RCC 7860 (cell line): Measurements from ENCODE around the gene CABLES1.
"Not testable (repeated sequence)": the region's sequence is repeated elsewhere in the genome, so short reads cannot be mapped to it uniquely, and the experiment has no call there.

Experiments
- DNase-seq: peaks from one replicate; pipeline ENCODE4 v3.0.0-alpha.2; 2015; ENCODE audit warnings: low spot score
- FAIRE-seq: peaks from 2 replicates; lab custom pipeline; 2012; peaks lifted over from hg19 to GRCh38; lab: Jason Lieb, UNC

CABLES1 gene

DNA sequence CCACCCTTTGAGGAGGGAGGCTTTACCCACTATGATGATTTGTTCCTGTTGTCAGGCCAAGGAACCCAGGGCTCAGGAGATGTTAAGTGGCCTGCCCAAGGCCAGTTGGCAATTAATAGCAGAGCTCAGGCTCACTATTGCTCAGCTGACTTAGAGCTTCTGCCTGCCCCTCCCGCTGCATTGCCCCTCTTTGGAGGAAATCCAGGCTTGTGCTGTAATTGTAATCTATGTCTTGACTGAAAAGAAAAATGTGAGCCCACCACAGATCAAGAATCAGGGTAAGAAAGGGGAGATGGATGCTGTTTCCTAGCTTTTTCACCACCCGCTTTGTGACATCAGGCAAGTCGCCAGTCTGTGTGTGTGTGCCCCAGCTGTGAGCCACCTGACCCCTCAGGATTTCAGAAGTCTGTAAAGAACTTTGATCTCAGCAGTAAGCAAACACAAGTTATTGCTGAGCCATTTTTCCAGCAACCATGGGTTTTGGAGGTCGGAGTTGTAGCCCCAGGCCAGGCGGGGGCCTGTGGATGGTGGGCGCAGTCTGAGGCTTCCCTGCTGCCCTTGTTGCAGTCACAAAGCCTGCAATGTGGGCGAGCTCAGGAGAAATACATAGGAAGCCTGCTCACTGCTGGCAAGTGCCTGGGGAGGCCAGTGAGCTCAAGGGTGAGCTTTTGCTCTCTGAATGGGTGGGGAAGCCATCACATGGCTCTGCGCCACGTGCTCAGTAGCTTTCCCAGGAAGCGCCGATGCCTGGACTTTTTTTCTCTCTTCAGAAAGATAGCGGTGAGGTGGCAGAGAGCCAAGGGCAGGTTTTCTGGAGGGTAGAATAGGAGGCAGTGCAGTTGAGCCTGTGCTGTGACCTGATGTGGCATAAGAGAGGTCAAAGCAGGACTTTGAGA lies 6.1 kb downstream of the CABLES1 start:
- FAIRE-seq (no peak), DNase-seq (no peak)

DNA sequence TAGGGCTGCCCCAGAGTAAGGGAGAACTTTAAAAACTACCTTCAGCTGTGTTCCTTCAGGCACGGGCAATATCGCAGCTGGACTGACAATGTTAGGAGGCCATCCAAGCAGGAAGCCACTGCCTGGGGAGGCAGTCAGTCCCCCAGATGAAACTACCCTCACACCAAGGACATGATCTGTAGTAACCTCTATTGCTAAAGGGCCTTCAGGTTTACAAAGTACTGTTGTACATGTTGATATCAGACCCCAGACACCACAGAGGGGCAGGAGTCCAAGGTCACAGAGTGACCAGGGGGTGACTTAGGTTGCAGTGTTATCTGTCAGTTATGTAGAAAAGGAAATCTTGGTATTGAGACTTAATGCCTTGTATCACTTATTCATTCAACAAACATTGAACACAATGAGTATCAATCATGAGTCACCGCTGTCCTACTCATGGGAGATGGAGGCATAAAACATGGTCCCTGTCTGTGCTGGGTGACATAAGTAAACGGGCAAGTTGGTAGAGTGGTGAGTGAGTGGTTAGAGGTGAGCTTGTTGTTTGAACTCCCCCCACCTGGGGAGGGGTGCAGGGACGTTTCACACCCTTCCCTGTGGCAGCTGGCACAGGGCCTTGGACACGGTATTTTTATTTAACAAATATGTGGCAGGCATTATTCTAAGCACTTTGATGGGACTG lies 7.1 kb downstream of the CABLES1 start:
- FAIRE-seq (no peak), DNase-seq (peak; percentile 12)

DNA sequence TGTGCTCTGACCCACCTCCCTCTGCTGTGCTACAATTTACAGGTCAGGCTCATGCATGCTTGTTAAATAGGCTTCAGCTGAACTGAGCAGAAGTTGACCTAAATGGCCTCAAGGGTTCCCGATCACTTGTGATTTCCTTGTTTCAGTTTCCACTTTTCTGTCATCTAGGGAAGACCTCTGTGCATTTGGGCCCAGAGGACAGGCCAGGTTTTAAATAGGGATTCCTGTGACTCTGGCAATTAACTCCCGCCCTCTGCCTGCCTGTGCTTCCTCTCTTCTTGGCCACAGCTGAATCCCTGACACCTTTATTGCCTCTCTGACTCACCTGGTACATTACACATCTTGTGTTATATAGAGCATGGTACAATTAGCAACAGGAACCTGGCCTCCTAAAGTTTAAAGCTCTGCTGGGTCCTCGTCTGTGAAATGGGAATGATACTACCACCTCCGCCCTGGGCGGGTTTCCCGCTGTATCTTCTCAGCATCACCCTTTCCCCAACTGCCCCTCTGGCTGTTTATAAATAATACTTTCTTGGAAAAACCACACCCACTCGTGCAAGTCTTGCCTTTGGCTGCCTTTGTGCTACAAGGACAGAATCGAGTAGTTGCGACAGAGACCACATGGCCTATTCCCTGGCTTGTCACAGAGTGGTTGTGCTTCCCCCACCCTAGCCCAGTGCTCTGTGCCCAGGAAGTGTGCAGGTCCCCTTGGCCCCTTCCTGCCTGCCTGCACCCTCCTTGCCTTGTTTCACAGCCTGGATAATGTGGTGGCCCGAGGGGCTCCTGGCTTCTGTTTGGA lies 7.9 kb downstream of the CABLES1 start:
- FAIRE-seq (no peak), DNase-seq (no peak)

DNA sequence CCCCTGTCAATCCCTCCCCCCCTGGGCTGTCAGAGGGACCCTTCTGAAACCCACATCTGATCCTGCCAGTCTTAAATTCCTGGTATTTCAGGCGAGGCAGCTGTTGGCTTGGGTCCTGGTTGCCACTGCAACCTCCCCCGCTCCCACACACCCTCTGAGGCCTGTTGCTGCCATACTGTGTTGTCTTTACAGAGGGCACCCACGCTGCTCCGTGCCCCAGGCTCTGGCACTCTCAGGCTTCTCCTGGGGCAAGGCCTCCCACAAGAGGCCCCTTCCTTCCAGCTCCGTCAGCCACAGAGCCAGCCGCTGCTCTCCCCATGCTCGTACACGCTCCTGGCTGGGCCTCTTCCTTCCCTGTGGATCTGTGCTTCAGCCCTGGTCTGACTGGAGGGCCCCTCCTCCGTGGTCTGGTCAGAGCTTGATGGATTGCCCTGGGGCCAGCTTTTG lies 8.6 kb downstream of the CABLES1 start:
- DNase-seq (no peak), FAIRE-seq (no peak)

DNA sequence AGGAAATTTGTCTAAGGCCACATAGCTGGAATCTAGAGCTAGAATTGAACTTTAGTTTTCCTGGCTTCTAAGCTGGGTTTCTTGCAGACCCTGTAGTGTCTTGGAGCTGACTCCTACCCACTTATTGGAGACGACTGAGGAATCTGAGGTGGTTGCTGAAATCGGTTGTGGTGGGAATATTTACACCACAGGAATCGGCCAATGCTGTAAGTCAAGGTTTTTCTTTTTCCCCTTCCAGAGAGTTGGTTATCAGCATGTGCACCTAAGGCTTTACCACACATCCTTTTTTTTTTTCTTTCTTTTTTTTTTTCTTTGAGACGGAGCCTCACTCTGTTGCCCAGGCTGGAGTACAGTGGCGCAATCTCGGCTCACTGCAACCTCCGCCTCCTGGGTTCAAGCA lies 9.4 kb downstream of the CABLES1 start:
- no peak for DNase-seq
- FAIRE-seq, result no peak

DNA sequence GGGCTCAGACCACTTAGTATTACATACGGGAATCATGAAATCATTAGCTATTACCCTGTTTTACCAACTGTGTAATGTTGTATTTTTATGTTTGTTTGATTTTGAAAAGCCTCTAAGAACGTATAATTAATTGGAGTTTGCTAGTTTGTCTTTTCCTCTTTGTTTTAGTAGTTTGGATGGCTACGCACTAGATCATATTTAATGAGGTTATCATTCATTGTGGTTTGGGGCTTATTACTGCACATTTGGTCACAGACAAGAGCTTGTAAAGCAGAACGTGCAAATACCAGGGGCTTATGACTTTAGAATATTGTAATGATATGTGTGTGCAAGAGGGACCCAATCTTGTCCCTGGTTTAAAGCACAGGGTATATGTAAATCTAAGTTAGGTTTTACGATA lies 10.3 kb downstream of the CABLES1 start:
- DNase-seq (no peak), FAIRE-seq (no peak)

DNA sequence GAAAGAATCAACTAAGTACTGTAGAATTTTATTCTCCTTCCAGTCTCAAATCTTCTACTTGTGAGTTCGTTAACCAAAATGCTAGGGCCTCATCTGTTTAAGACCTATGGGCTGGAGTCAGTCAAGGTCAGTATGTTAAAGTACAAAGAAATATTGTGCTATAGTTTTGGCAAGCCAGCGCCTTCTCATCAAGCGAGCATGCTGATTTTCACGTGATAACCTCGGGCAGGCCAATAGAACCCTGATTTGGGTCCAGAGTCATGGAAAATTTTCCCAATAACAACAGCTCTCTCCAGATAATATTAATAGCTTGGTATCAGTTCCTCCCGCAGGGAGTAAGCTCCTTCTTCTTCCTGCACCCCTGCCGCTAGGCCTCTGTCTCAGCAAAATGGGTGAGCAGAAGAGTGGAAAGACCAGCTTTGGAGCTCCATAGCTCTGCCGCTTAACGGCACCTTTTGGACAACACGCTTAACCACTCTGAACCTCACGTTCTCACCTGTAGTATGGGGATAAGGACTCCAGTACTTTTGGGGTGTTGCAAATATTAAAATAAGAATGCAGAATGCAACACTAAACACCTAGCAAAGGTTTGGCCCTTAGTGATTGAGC lies 11.7 kb downstream of the CABLES1 start:
- FAIRE-seq (no peak), DNase-seq (no peak)

DNA sequence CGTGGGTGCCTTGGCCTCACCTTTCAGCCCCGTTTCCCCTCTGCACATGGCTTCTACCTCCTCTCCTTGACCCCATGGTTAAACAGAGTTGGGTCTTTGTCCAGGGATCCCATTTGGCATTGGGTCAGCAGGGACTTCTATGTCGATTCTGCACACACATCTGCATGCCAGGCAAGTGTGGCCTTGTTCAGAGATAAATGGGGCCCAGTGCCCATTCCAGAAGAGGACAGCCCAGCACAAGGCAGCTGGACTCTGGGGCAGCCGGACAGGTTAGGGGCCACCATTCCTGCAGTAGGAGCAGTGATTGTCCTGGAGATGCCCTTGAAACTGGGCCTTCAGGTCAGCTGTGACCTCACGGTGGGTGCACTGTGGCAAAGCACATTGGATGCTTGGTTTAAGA lies 13.1 kb downstream of the CABLES1 start:
- DNase-seq (no peak), FAIRE-seq (no peak)

DNA sequence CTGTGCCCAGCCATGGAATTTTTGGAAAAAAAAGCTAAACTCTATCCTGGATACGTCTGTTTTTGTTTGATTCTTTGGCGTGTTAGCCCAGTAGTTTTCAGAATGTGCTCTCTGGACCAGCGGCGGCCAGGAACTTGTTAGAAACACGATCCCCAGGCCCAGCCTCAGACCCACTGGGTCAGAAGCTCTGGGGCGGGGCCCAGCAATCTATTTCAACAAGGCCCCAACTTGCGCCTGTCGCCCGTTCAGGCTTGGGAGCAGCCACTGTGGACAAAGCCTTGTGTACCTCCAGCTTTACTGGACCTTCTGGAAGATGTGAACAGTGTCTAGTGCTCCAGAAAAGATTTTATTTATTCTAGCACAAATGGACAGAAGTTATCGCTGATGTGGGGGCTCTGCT lies 14.3 kb downstream of the CABLES1 start:
- DNase-seq (no peak), FAIRE-seq (no peak)

DNA sequence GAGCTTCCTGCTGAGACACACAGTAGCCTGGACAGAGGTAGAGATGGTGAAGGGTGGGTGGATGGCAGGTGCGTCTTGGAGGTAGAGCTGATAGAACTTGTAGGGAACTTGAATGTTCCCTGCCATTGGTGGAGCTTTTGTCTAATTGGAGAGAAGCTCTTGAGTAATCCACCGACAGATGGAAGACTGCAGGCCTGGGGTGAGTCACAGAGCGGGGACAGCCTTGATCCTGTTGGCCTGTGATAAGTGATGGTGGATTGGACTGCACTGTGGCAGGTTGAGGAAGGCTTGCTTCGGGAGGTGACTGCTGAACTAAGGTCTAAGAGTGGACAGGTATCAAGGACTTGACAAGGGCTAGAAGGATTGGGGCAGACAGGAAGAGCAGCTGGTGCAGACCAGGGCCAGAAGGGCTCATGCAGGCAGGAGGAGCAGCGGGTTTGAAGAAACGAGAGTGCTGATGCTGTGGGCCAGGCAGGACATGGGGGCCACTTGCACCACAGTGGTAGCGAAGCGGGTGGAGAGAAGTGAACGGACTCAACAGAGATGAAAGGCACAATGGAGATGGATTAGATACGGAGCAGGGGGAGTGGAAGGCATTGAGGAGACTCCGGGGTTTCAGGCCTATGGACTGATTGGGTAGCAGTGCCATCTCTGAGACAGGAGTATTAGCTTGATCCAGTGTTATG lies 16.3 kb downstream of the CABLES1 start:
- FAIRE-seq (no peak), DNase-seq (no peak)

DNA sequence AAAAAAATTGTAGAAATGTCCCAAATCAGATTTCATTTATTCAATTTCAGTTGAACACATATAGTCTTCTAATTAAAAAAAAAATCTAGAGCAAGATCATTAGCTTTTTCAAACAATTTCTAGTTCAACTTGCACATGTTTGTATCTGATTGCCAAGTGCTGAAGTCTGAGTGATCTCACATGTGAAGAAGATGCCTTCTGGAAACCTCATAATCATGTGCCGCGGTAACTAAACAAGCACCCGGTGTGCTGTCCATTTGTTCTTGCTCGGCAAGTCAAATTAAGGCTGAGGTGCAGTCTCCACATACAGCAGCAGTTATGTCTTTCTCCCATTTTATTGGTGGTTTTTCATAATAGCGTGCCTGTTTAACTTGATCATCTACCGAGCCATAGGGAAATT lies 18.7 kb downstream of the CABLES1 start:
- no peak for DNase-seq
- no peak for FAIRE-seq

DNA sequence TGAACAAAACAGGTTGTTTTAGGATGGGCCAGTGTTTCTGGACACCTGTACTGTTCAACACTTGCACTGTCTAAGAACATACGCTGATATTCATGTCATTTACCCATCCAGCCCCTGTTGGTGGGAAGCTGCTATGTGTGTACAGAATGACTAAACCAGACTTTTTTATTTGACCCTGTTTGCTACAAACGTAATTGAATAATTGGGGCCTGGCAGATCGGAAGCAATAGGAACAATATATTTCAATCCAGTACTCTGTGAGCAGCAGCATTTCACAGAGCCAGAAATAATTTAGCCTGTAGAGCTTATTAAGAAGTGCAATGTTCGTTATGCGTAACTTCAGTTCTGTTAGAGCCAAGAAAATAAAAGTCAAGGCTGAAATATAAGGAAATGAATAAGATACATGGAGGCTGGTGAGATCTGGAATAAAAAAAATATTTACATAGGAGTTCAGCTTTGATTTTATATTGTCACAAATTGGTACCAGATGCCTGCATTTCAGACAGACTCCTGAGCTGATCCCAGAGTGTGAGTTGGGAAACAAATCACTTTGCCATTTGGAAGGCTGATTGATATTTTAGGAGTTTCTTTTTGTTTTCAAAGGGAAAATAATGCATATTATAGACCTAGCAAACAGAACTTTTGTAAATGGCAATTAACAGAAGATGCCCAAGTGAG lies 19.7 kb downstream of the CABLES1 start:
- no peak for FAIRE-seq

DNA sequence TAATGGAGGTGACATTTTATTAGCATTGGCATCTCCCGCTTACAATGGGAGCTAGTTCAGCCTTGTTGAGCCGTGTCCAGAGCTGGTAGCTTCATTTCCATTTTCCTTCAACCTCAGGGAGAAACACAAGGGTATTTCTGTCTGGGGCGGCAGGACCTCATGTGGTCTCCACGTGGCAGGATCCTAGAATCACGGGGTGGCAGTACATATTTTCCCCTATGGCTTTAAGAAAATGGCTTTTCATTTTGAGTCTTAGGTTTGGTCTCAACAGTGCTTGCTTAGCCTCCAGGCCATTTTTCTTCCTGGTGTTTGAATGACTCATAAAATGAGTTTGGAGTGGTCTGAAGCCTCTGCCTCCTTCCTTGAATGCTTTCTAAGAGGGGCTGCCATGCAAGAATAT lies 20.3 kb downstream of the CABLES1 start:
- no peak for FAIRE-seq
- no peak for DNase-seq

More for the DNA sequence above, 19.7 kb downstream of the CABLES1 start:
- no peak for DNase-seq

DNA sequence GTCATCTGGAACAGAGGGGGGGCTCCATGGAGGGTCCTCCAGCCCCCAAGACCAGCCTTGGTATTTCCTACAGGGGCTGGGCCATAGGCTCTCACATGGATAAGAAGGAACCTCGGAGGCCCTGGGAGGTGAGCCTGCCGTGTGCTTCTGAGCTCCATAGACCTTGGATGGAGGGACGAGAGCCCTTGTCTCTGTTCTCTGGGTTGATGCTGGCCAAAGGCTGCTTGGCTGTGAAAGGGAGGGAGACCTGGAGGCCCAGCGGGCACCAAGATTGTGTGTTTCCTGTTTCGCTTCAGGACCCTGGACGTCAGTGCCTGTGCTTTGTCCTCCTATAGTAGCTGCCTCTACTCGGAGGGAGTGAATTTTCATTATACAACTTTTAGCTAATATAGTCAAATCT lies 20.8 kb downstream of the CABLES1 start:
- FAIRE-seq, result no peak
- DNase-seq, result no peak

DNA sequence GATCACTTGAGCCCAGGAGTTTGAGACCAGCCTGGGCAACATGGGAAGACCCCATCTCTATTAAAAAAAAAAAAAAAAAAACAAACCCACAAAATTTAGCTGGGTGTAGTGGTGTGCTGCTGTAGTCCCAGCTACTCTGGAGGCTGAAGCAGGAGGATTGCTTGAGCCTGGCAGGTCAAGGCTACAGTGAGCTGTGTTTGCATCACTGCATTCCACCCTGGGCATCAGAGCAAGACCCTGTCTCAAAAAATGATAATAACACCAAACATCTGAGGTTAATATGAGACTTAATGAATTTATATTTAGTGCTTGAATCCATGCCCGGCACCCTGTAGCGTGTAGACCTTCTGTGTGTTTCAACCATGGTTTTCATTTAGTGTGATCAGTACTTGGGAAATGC lies 22.8 kb downstream of the CABLES1 start:
- FAIRE-seq, result no peak
- no peak for DNase-seq

DNA sequence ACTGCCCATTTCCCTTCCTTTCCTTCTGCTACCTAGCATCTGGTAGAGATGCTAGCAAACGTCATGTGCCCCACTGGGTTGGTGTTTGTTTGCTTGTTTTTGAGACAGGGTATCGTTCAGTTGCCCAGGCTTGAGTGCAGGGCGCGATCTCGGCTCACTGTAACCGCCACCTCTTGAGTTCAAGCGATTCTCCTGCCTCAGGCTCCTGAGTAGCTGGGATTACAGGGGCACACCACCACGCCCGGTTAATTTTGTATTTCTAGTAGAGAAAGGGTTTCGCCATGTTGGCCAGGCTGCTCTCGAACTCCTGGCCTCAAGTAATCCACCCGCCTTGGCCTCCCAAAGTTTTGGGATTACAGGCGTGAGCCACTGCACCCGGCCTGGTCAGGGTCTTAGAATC lies 23.6 kb downstream of the CABLES1 start:
- FAIRE-seq, DNase-seq: not testable (repeated sequence)

DNA sequence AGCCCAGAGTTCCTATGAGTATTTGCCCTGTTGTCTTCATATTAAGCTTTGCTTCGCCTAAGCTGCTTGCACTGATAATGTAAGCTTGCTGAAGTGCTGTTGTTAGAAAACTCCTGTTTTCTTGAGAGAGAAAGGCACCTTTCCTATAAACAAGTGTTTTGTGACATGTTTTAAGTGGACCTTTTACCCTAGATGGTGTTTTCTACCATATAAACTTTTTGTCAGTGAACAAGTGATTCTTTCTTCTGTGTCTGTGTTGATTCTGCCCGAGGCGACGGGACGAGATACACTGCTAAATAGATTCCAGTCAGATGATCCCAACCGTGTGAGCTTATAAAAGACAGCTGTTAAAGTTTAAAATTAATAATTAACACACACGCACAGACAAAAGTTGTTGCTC lies 24.1 kb downstream of the CABLES1 start:
- FAIRE-seq, result no peak
- no peak for DNase-seq

DNA sequence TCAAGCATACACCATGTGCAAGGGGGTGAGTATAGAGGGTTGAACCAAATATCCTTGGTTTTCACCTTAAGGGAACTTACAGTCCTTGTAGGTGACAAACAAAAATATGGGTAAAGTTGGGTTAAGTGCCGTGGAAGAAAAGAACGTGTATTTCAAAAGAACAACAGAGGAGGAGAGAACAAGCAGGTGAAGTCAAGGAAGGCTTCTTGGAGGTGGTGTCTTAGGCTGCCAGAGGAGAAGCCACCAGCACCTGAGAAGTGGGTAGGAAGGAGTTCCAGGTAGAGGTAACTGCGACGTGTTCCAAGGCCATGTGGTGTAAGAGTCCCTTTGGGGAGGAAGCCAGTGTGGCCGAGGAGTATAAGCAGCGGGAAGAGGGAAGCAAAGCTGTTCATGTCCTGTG lies 27.2 kb downstream of the CABLES1 start:
- no peak for DNase-seq
- no peak for FAIRE-seq

DNA sequence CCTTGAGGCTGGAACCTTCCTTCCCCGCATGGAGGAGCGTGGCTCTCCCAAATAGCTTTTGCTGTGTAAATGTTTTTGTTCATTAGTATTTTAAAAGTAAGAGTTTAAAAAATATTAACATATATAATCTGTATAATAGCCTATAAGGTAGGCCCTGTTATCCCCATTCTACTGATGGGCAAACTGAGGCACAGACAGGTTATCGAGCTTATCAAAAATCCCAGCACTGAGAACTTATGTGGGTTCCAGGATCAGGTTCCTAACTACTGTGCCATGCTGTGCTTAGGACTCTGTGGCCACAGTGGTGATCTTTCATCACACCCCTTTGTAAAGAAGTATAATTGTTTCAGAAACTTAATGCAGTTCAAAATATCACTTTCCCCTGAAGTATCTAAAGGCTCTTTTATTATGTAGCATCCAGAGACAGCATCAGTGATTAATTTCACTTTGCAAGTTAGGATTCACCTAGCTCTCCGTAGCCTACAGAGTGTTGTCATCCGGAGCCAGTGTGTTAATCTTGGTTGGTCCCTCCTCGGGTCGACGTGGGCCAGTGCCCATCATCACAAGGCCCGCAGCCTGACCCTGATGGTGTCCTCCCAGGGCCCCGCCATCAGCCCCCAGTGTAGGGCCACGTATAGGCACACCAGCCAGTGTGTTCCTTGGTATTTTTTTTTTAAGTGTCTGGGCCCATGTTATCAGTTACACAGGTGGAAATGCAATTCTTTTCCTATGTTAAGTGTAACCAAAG lies 28.7 kb downstream of the CABLES1 start:
- no peak for DNase-seq
- no peak for FAIRE-seq
